Psoas muscle (tissue), 8 donors: ENCODE results near the gene BBX. TPM values are rescaled to one million over a fixed set of nuclear protein-coding genes. Genes with fewer than 3 reads are reported as not detected.

Source experiments
- ATAC-seq, 4 donors: fragments of 200-7000 bp; cut with Tn5 transposase; one replicate each; pipeline ENCODE4 v1.9.1; 2020; ENCODE audit warnings: moderate library complexity in 3 of 4, mild to moderate bottlenecking in 2 of 4
- DNase-seq, 2 donors: peaks; one replicate each; pipeline ENCODE4 v3.0.0-alpha.2; 2020
- H3K27ac ChIP-seq: fragments of 200-600 bp; one replicate; pipeline ENCODE4 v1.8.0; 2022
- H3K27me3 ChIP-seq, 3 donors: fragments of 200-600 bp in 1 of 3; one replicate each; pipeline versions ENCODE4 v1.6.1 to v1.8.0; 2013 to 2022; ENCODE audit warnings: low read length in 2 of 3, mild to moderate bottlenecking in 2 of 3, moderate library complexity in 1 of 3; ENCODE audit not compliant: insufficient read depth in 3 of 3
- H3K36me3 ChIP-seq, 2 donors: fragments of 200-600 bp in 1 of 2; one replicate each; pipeline versions ENCODE4 v1.6.1 to v1.8.0; 2013 to 2022; ENCODE audit warnings: low read depth in 1 of 2, mild to moderate bottlenecking in 1 of 2, moderate library complexity in 1 of 2; ENCODE audit not compliant: insufficient read depth in 1 of 2
- H3K4me1 ChIP-seq: fragments of 200-600 bp; one replicate; pipeline ENCODE4 v1.8.0; 2022
- H3K4me3 ChIP-seq: fragments of 200-600 bp; one replicate; pipeline ENCODE4 v1.8.0; 2022; ENCODE audit warnings: mild to moderate bottlenecking
- H3K9me3 ChIP-seq: fragments of 200-600 bp; one replicate; pipeline ENCODE4 v1.8.0; 2022
- WGBS, 3 donors: extraction: QIAGEN DNeasy Blood & Tissue Kit; methylation state at CpG; one replicate each; pipeline versions ENCODE4 v1.1.6 to v1.1.7; 2013; 5-methylcytosine and 5-hydroxymethylcytosine counted together
- intact Hi-C, 2 donors: fragments of 100-400 bp; cut with DNase I; formaldehyde crosslinking; loops; one replicate each; pipeline versions ENCODE4 v1.11.0 to v1.14.2; 2022
- polyA plus RNA-seq, 3 donors: library from polyadenylated mRNA; stranded (reverse); fragments of 200-250 nt; gene quantifications; one replicate each; pipeline ENCODE4 v1.2.3, GENCODE V29; 2013
- total RNA-seq, 4 donors: library from RNA; stranded (reverse); fragmentation: NEBNext Ultra II Directional in 2 of 4; extraction: Animal tissue kit (Norgen Biotek cat#: 25700) in 2 of 4; gene quantifications; one replicate each; pipeline versions ENCODE4 v1.2.1 to v1.2.4, GENCODE V29; 2021 to 2023
- TF ChIP-seq, protein P1 (sequence below): fragments of 200-600 bp; IDR thresholded peaks from one replicate; pipeline ENCODE4 v1.8.0; 2022; ENCODE audit warnings: antibody characterized with exemption
- donor health status: healthy with polysubstance abuse.
- donor health status: DM: no; HTN: no; CAD: no; lungs with moderate emphysema.
- donor health status: Bipolar disorder and iron deficiency.
- donor health status: healthy.
- donor health status: DM: yes; HTN: yes; CAD: no.
- donor health status: DM: no; HTN: no; CAD: no.
- donor health status: DM: no; HTN: no; CAD: no.
- donor health status: DM: yes; HTN: yes; CAD: no.

BBX gene
- total and polyA plus RNA-seq, 7 donors = 2.2 to 30.4 (median 16.2) TPM

DNA sequence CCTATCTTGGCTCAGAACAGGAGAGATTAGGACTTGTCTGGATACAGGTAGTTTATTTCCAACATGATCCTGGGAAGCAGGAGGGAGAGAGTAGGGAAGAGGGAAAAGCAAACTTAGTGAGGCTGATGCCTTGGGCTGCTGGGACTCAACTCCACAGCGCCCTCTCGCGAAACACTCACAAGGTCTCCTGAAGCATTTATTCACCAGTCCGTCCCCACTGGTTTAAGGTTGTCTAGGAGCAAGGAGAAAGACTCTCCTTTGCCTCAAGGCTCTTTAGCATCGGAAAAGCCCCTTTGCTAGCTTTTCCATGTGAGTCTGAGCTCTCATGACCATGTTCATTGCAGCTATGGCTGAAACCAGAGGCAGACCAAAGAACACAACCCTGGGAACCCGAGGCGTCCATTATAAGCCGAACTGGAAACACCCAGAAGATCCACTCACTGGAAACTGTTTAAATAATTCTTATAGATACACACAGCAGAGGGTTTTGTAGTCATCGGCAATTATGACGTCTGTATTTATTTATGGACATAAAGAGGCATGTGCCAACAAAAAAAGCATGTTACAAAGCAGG lies 323.6 kb downstream of the BBX start:
- Histone ChIP-seq H3K9me3 (no peaks in the 10 kb centered on the region), H3K27me3 (peaks cover 0 to 2% (median 0%) of the 10 kb centered on the region in 3 donors), H3K4me1 (no peaks in the 10 kb centered on the region), H3K4me3 (no peak overlapping the region), H3K27ac (no peak overlapping the region), H3K36me3 (no peaks in the 10 kb centered on the region)
- intact Hi-C loops = no loop called here
- TF ChIP-seq, protein P1, sequence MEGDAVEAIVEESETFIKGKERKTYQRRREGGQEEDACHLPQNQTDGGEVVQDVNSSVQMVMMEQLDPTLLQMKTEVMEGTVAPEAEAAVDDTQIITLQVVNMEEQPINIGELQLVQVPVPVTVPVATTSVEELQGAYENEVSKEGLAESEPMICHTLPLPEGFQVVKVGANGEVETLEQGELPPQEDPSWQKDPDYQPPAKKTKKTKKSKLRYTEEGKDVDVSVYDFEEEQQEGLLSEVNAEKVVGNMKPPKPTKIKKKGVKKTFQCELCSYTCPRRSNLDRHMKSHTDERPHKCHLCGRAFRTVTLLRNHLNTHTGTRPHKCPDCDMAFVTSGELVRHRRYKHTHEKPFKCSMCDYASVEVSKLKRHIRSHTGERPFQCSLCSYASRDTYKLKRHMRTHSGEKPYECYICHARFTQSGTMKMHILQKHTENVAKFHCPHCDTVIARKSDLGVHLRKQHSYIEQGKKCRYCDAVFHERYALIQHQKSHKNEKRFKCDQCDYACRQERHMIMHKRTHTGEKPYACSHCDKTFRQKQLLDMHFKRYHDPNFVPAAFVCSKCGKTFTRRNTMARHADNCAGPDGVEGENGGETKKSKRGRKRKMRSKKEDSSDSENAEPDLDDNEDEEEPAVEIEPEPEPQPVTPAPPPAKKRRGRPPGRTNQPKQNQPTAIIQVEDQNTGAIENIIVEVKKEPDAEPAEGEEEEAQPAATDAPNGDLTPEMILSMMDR = peak; percentile 45
- ATAC-seq (peak in 2 of 4 donors; percentile 50 to 69), DNase-seq (peak; percentile 64 to 68)
- WGBS, 3 donors = 54 to 64% (median 57%) methylated on average over 10 of the region's 10 CpGs

DNA sequence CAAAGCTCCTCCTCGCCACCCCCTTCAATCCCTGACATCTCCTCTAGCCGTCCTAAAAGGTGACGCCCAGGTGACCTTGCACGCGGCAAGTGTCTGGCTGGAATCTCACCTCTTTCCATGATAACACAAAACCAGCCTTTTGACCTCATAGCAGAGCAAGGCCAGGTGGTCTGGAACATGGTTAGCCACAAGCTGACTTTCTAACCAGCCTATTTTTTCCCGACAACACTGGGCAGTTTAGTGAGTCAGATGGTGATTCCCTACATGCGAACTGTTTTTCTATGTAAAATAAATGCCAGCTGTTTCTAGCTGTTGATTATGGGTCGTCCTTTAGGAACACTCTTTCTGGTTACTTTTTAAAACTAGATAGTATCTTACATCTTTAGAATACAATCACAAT lies 325.0 kb downstream of the BBX start:
- Histone ChIP-seq H3K27me3 (peaks cover 0 to 2% (median 0%) of the 10 kb centered on the region in 3 donors), H3K27ac (no peak overlapping the region), H3K4me3 (no peak overlapping the region), H3K36me3 (no peaks in the 10 kb centered on the region), H3K9me3 (no peaks in the 10 kb centered on the region), H3K4me1 (no peaks in the 10 kb centered on the region)
- intact Hi-C loops = no loop called here
- DNase-seq (no peak), ATAC-seq (no peak)
- 83 to 86% (median 84%) methylated on average over 8 of the region's 8 CpGs for WGBS, 3 donors
- TF ChIP-seq, protein P1 = no peak

- ATAC-seq (no peak), DNase-seq (no peak)
- Histone ChIP-seq H3K36me3 (no peaks in the 10 kb centered on the region), H3K27me3 (peaks cover 0 to 2% (median 0%) of the 10 kb centered on the region in 3 donors), H3K27ac (no peak overlapping the region), H3K4me3 (no peak overlapping the region), H3K9me3 (no peaks in the 10 kb centered on the region), H3K4me1 (no peaks in the 10 kb centered on the region)
- 81 to 92% (median 84%) methylated on average over 5 of the region's 5 CpGs for WGBS, 3 donors
- TF ChIP-seq, protein P1 = no peak
- intact Hi-C loops = no loop called here
Observed at GRCh38 chr3:107848351-107848915, 325.7 kb downstream of the BBX start.

DNA sequence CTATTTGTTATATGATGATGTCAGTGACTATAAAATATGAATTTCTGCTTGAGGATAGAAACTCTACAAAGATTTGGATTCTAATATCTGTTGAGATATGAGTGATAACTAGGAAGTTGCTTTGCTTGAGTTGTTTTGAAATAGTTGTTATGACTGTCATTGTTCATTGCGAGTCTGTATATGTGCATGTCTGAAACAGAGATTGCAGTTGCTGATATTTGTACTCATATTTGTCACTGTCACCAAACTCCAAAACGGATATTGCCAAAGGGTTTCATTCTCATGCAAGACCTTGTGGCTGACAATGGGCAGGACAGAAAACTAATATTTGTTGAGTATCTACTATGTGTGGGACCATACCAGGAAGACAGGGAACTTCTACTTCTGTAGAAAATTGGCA lies 327.9 kb downstream of the BBX start:
- Histone ChIP-seq H3K4me3 (no peak overlapping the region), H3K36me3 (no peaks in the 10 kb centered on the region), H3K27ac (no peak overlapping the region), H3K4me1 (no peaks in the 10 kb centered on the region), H3K9me3 (no peaks in the 10 kb centered on the region), H3K27me3 (peaks cover 0 to 2% (median 0%) of the 10 kb centered on the region in 3 donors)
- TF ChIP-seq, protein P1 = no peak
- WGBS, 3 donors = 88 to 95% (median 92%) methylated on average over 2 of the region's 2 CpGs
- ATAC-seq (no peak), DNase-seq (no peak)
- intact Hi-C loops = no loop called here

- intact Hi-C loops = no loop called here
- no peak overlapping the region for H3K4me3 ChIP-seq
- TF ChIP-seq, protein P1 = no peak
- H3K4me1 ChIP-seq = no peaks in the 10 kb centered on the region
- no peak overlapping the region for H3K27ac ChIP-seq
- H3K9me3 ChIP-seq = no peaks in the 10 kb centered on the region
- ATAC-seq (no peak), DNase-seq (no peak)
- no peaks in the 10 kb centered on the region for H3K36me3 ChIP-seq
- no peaks in the 10 kb centered on the region for H3K27me3 ChIP-seq
Observed at GRCh38 chr3:107853821-107854220, 331.1 kb downstream of the BBX start.
